H1 (cell line): ENCODE data around the gene AVPR1A. TPM values are rescaled to one million over a fixed set of nuclear protein-coding genes. Genes with fewer than 3 reads are reported as not detected.

ENCODE experiments used
- JUND ChIP-seq: IDR thresholded peaks from 2 replicates; pipeline ENCODE4 v1.6.1; 2011; ENCODE audit warnings: mild to moderate bottlenecking, improper control_type of control experiment, low read length
- POLR2A ChIP-seq, 2 experiments: IDR thresholded peaks; 1 replicate in 1 of 2; 2 replicates in 1 of 2; pipeline ENCODE4 v1.6.1; 2011; ENCODE audit warnings: low read depth in 2 of 2, low read length in 2 of 2, mild to moderate bottlenecking in 2 of 2; ENCODE audit errors: control extremely low read depth in 1 of 2
- polyA plus RNA-seq, 7 experiments: library from polyadenylated mRNA; depleted of rRNA in 3 of 7; stranded (reverse) in 5 of 7; unstranded in 2 of 7; fragments of >200 nt in 5 of 7; fragments of 200-250 nt in 2 of 7; gene quantifications; 1 replicate in 5 of 7; 2 replicates in 1 of 7; 4 replicates in 1 of 7; pipeline versions ENCODE4 v1.2.1 to v1.2.3, GENCODE V29; 2011 to 2013; ENCODE audit warnings: missing spikeins in 2 of 7, mixed read lengths in 2 of 7
- total RNA-seq: library from RNA; stranded (reverse); fragmentation: NEBNext Ultra II Directional; extraction: Animal tissue kit (Norgen Biotek cat#: 25700); gene quantifications from 2 replicates; pipeline ENCODE4 v1.2.1, GENCODE V29; 2021

The AVPR1A gene
- total and polyA plus RNA-seq, 2 of the 8 experiments (the other 6 are each of a cell fraction or from before 2014, with no cell fraction given), result 0.14 to 0.20 TPM

- TF ChIP-seq POLR2A (IDR thresholded peaks at IDR 0.05; ENCODE audit: control extremely low read depth in 1 of 2, low read depth in 2 of 2, low read length in 2 of 2) (no peak), JUND (no peak)
- TF ChIP-seq, all 59 proteins: peak for 0
Observed at GRCh38 chr12:63093711-63094110, 57.3 kb downstream of the AVPR1A start (continued).
